ENCODE data around the gene ATOH1.

ATOH1 gene

GRCh38 chr4:93828332-93828994 is at the start of gene ATOH1:
ATOH1 (plus strand) TSS chr4:93828753; CDS start chr4:93828927, 174 bp downstream.
- in situ Hi-C loops (cut with HindIII; ENCODE audit: low pct_unique_long_range_greater_than_20kb, low sequenced_read_pairs) = no loop called here
- no peak for TF ChIP-seq JUND (IDR thresholded peaks at IDR 0.05; ENCODE audit: low read depth)
- DNase-seq (ENCODE audit: low read depth in 1 of 2, low spot score in 1 of 2) = peak; percentile 23 to 39

GRCh38 chr4:93779228-93779627 is 49.3 kb upstream of the ATOH1 start:
- DNase-seq (ENCODE audit: low read depth in 1 of 2, low spot score in 1 of 2) = no peak
- no peak for TF ChIP-seq JUND (IDR thresholded peaks at IDR 0.05; ENCODE audit: low read depth)
- in situ Hi-C loops (cut with HindIII; ENCODE audit: low pct_unique_long_range_greater_than_20kb, low sequenced_read_pairs) = no loop called here

GRCh38 chr4:93780080-93780479 is 48.5 kb upstream of the ATOH1 start:
- TF ChIP-seq JUND (IDR thresholded peaks at IDR 0.05; ENCODE audit: low read depth) = no peak
- in situ Hi-C loops (cut with HindIII; ENCODE audit: low pct_unique_long_range_greater_than_20kb, low sequenced_read_pairs) = no loop called here

GRCh38 chr4:93781198-93781597 is 47.4 kb upstream of the ATOH1 start:
- no peak for TF ChIP-seq JUND (IDR thresholded peaks at IDR 0.05; ENCODE audit: low read depth)
- in situ Hi-C loops (cut with HindIII; ENCODE audit: low pct_unique_long_range_greater_than_20kb, low sequenced_read_pairs) = no loop called here
- no peak for DNase-seq (ENCODE audit: low read depth in 1 of 2, low spot score in 1 of 2)

More at GRCh38 chr4:93780080-93780479, 48.5 kb upstream of the ATOH1 start:
- DNase-seq (ENCODE audit: low read depth in 1 of 2, low spot score in 1 of 2) = no peak

GRCh38 chr4:93786149-93786548 is 42.4 kb upstream of the ATOH1 start:
- TF ChIP-seq JUND (IDR thresholded peaks at IDR 0.05; ENCODE audit: low read depth) = no peak
- in situ Hi-C loops (cut with HindIII; ENCODE audit: low pct_unique_long_range_greater_than_20kb, low sequenced_read_pairs) = no loop called here
- no peak for DNase-seq (ENCODE audit: low read depth in 1 of 2, low spot score in 1 of 2)

- in situ Hi-C loops (cut with HindIII; ENCODE audit: low pct_unique_long_range_greater_than_20kb, low sequenced_read_pairs) = no loop called here
- DNase-seq (ENCODE audit: low read depth in 1 of 2, low spot score in 1 of 2) = peak in 1 of 2 experiments; percentile 43
Observed at GRCh38 chr4:93788712-93789111, 39.8 kb upstream of the ATOH1 start.

GRCh38 chr4:93791570-93792195 is 36.9 kb upstream of the ATOH1 start:
- peak; percentile 9 to 70 for DNase-seq (ENCODE audit: low read depth in 1 of 2, low spot score in 1 of 2)
- TF ChIP-seq JUND (IDR thresholded peaks at IDR 0.05; ENCODE audit: low read depth) = no peak
- in situ Hi-C loops (cut with HindIII; ENCODE audit: low pct_unique_long_range_greater_than_20kb, low sequenced_read_pairs) = no loop called here

More at GRCh38 chr4:93788712-93789111, 39.8 kb upstream of the ATOH1 start:
- no peak for TF ChIP-seq JUND (IDR thresholded peaks at IDR 0.05; ENCODE audit: low read depth)

- in situ Hi-C loops (cut with HindIII; ENCODE audit: low pct_unique_long_range_greater_than_20kb, low sequenced_read_pairs) = no loop called here
Observed at GRCh38 chr4:93802045-93802444, 26.5 kb upstream of the ATOH1 start.

GRCh38 chr4:93809773-93810172 is 18.8 kb upstream of the ATOH1 start:
- in situ Hi-C loops (cut with HindIII; ENCODE audit: low pct_unique_long_range_greater_than_20kb, low sequenced_read_pairs) = no loop called here
- TF ChIP-seq JUND (IDR thresholded peaks at IDR 0.05; ENCODE audit: low read depth) = no peak
- no peak for DNase-seq (ENCODE audit: low read depth in 1 of 2, low spot score in 1 of 2)

More at GRCh38 chr4:93802045-93802444, 26.5 kb upstream of the ATOH1 start:
- no peak for TF ChIP-seq JUND (IDR thresholded peaks at IDR 0.05; ENCODE audit: low read depth)
- no peak for DNase-seq (ENCODE audit: low read depth in 1 of 2, low spot score in 1 of 2)

- no peak for TF ChIP-seq JUND (IDR thresholded peaks at IDR 0.05; ENCODE audit: low read depth)
- in situ Hi-C loops (cut with HindIII; ENCODE audit: low pct_unique_long_range_greater_than_20kb, low sequenced_read_pairs) = no loop called here
Observed at GRCh38 chr4:93810340-93810992, 18.1 kb upstream of the ATOH1 start.

GRCh38 chr4:93813092-93813491 is 15.5 kb upstream of the ATOH1 start:
- in situ Hi-C loops (cut with HindIII; ENCODE audit: low pct_unique_long_range_greater_than_20kb, low sequenced_read_pairs) = no loop called here
- TF ChIP-seq JUND (IDR thresholded peaks at IDR 0.05; ENCODE audit: low read depth) = no peak
- DNase-seq (ENCODE audit: low read depth in 1 of 2, low spot score in 1 of 2) = no peak

More at GRCh38 chr4:93810340-93810992, 18.1 kb upstream of the ATOH1 start:
- no peak for DNase-seq (ENCODE audit: low read depth in 1 of 2, low spot score in 1 of 2)

- no peak for DNase-seq (ENCODE audit: low read depth in 1 of 2, low spot score in 1 of 2)
- in situ Hi-C loops (cut with HindIII; ENCODE audit: low pct_unique_long_range_greater_than_20kb, low sequenced_read_pairs) = no loop called here
- no peak for TF ChIP-seq JUND (IDR thresholded peaks at IDR 0.05; ENCODE audit: low read depth)
Observed at GRCh38 chr4:93814141-93814540, 14.4 kb upstream of the ATOH1 start.

GRCh38 chr4:93814722-93815121 is 13.8 kb upstream of the ATOH1 start:
- in situ Hi-C loops (cut with HindIII; ENCODE audit: low pct_unique_long_range_greater_than_20kb, low sequenced_read_pairs) = no loop called here
- no peak for DNase-seq (ENCODE audit: low read depth in 1 of 2, low spot score in 1 of 2)
- no peak for TF ChIP-seq JUND (IDR thresholded peaks at IDR 0.05; ENCODE audit: low read depth)

Data from T47D (cell line).